Erythroblast (primary cell): Measurements from ENCODE around the gene HOXA13.

Experiments used
- GATA1 ChIP-seq: IDR thresholded peaks from 2 replicates; pipeline ENCODE4 v1.6.1; 2011; ENCODE audit warnings: low read depth, mild to moderate bottlenecking, control low read depth, low read length, moderate library complexity
- POLR2A ChIP-seq: IDR thresholded peaks from 2 replicates; pipeline ENCODE4 v1.6.1; 2011; ENCODE audit warnings: mild to moderate bottlenecking, low read length

DNA sequence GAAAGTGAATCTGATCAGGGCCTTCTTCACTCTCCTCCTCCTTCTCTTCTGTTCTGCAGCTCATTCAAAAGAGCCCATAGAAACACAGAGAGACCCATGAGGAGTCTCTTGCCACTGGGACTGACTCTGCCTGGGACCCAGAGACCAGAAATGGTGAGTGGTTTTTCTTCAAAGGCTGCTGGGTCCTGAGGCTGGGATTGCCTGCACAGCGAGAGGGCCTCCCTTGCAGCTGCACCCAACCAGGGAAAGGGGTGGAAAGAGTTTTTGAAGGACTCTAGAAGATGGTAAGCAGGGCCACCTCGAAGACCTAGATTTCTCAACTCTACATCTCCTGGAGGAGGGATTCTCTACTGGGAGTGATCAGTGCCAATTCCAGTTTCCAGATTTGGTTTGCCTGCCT lies 15.5 kb upstream of the HOXA13 start:
- no peak for TF ChIP-seq POLR2A
- no peak for TF ChIP-seq GATA1
